HG02870 (cell line): ENCODE measurements around the gene TMEM266.
A peak's percentile ranks its signal among the peaks of the same experiment; 100 is the strongest.
"Not testable (repeated sequence)": the region's sequence is repeated elsewhere in the genome, so short reads cannot be mapped to it uniquely, and the experiment has no call there.

Source experiments
- ATAC-seq: cut with Tn5 transposase; IDR thresholded peaks from one replicate; pipeline ENCODE4 v1.9.1; 2021; ENCODE audit warnings: mild to moderate bottlenecking, moderate library complexity; ENCODE audit not compliant: unreplicated experiment

The TMEM266 gene, protein sequence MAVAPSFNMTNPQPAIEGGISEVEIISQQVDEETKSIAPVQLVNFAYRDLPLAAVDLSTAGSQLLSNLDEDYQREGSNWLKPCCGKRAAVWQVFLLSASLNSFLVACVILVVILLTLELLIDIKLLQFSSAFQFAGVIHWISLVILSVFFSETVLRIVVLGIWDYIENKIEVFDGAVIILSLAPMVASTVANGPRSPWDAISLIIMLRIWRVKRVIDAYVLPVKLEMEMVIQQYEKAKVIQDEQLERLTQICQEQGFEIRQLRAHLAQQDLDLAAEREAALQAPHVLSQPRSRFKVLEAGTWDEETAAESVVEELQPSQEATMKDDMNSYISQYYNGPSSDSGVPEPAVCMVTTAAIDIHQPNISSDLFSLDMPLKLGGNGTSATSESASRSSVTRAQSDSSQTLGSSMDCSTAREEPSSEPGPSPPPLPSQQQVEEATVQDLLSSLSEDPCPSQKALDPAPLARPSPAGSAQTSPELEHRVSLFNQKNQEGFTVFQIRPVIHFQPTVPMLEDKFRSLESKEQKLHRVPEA

DNA sequence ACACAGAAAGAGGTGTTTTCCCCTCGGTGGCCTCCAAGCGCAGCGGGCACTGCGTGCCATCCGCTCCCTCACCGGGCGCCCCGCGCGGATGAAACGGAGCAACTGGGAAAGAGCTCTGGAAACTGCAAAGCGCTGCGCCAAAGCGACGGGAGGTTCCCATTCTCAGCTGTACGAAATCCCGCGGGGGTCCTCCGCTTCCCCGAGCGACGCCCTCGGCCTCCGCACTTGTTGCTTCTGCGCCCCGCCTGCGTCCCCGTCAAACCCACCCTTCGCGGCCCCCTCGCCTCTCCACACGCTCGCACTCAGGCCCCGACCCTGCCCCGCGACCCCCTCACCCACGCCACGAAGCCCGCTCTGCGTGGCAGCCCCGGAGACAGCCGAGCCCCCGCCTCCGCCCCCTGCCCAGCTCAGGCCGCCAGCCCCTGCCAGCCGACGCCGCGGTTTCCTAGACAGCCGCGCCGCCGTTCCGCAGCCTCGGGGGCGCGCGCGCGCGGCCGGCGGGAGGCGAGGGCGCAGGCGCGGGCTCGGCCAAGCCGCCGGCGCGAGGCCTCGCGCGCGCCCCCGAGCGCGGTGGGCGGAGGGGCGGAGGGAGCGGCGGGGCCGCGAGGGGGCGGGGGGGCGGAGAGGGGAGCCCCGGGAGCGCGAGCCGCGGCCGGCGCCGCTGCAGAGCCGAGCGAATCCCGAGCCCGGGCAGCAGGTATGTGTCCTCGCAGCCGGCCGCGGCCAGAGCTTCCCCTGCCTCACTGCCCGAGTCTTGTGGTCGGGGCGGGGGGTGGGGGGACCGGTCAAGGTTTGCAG, at the start of gene TMEM266:
TMEM266 (plus strand) TSS at position 666 of the 798 bp plus-strand sequence. CDS start 74,279 bp downstream, outside the sequence.
- ATAC-seq = no peak

DNA sequence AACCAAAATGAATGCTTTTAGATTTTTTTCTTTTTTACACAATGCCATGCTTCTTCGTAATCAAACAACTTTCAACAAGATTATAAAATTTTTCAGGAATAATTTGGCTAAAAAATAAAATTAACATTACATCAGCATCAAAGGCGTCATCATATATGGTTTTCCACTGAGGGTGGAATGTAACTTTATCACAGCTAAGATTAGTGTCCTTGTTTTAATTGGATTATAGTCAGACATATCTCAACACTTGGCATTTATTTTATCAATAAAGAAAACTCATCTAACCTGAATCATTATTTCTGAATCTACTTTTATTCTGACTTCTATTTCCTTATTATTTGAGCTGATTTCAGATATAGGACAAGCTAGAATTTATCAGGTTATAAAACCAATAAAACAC, 49.2 kb upstream of the TMEM266 start:
- ATAC-seq = no peak

DNA sequence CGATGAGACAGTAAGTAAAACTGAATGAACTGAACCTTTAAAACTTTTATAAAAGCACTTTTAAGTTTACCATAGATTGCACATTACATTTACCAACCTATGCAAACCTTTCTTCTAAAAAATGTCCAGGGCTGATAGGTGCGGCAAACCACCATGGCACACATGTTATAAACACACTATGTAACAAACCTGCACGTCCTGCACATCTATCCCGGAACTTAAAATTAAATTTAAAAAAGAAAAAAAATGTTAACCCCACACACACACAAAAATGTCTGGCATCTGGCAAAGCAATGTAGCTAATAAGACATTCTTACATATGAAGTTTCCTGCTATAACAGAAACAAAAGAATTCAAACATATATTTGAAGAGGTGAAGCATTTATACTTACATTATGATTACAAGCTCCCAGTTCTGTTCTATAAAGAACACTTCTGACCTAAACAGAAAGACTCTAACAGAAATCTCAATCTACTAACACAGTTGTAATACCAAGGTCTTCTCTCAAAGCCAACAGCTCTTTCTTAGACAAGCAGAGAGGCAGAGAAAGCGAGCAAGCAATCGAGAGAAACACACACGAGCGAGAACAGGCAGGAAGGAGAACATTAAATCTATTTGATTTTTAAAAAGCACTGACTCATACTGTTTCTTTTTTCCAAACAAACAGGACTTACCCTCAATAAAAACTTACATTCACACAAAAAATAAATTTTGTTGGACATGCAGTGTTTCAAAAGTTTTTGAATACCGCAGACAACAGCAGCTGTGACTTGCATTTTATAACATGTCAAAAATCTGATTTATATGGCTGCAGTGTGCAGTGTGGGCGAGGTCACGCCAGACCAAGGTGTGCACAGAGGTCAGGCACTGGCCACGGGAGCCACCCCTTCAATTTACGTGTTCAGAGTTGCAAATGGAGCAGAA, 47.9 kb upstream of the TMEM266 start, which contains the start of gene NRG4:
NRG4 (minus strand) TSS at position 798 of the 925 bp plus-strand sequence. CDS start 1,194 bp downstream, outside the sequence.
- no peak for ATAC-seq

DNA sequence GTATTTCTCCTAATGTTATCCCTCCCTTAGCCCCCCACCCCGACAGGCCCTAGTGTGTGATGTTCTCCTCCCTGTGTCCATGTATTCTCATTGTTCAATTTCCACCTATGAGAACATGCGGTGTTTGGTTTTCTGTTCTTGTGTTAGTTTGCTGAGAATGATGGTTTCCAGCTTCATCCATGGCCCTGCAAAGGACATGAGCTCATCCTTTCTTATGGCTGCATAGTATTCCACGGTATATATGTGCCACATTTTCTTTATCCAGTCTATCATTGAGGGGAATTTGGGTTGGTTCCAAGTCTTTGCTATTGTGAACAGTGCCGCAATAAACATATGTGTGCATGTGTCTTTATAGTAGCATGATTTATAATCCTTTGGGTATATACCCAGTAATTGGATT, 46.3 kb upstream of the TMEM266 start:
- not testable (repeated sequence) for ATAC-seq

DNA sequence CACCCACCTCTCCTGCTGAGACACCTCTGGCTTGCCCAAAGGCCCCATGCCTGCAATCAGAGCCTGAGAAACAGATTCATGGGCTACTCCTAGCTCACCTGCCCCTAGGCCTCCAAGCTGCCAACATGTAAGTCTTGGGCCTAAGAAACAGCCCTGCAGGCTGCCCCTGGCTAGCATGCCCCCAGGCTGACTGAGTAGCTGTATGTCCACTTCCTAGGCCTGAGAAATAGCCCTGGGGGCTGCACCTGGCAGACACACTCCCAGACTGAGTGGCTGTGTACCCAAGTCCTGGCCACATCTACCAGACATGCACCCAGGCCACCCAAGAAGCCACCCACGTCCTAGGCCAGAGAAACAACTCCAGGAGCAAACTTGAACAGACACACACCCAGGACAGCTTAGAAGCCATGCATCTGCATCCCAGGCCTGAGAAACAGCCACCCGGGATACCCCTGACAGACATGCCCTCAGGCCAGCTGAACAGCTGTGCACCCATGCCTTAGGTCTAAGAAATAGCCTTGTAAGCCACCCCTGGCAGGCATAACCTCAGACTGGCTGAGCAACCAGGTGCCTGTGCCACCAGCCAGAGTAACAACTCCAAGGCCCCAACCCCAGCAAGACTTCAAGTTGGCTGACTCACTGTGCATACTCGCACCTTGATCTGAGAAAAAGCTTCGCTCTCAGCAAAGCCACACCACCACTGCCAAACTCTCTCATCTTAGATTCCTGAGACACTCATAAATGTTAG, 35.6 kb upstream of the TMEM266 start:
- no peak for ATAC-seq

DNA sequence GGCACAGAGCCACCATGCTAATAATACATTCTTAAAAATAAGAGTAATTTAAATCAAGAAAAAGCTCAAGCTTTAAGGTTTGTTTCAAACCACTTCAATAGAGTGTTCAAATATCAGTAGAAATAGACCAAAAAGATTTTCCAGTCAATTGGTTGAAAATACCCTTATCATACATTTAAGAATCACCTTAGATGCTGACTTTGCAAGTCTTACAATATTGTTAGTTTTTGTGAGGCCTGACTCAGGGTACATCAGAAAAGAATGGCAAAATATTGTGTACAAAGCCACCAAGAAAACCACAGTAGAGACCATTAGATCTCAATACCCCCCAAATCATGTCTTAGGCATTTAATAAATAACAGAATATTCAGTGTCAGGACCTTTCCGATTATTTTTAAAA, 27.7 kb upstream of the TMEM266 start:
- ATAC-seq = no peak

DNA sequence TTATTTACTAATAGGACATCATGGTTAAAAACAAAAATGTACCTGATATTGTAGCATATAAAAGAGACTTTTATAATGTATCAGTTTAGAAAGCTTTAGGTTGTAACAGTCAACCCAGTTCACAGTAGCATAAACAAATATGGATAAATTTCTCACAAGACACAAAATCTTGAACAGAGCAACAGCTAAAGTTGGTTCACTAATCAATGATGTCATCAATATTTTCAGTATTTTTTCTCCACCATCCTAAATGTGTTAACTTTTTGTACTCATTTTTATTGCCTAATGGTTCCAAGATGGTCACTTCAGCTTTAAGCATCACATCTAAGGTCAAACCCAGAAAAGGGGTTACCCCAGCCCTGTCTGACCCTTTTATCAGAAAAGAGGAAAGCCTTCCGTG, 26.3 kb upstream of the TMEM266 start:
- no peak for ATAC-seq

DNA sequence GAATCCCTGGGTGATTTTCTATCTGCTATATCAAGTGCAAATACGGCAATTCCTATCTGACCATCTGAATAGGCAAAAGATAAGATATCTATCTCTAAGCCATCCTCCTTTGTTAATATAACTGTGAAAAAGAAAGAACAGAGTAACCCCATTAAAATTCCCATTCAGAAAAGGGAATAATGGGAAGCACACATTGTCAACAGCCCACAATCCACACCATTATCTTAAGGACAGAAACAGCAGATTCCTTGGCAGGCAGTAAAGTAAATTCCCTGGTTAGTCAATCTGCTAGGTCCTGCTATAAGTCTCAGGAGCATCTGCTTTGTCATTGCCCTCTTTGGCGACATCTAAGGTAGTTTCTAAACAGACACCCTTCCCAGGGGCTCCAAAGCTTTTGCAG, 25.7 kb upstream of the TMEM266 start:
- no peak for ATAC-seq

DNA sequence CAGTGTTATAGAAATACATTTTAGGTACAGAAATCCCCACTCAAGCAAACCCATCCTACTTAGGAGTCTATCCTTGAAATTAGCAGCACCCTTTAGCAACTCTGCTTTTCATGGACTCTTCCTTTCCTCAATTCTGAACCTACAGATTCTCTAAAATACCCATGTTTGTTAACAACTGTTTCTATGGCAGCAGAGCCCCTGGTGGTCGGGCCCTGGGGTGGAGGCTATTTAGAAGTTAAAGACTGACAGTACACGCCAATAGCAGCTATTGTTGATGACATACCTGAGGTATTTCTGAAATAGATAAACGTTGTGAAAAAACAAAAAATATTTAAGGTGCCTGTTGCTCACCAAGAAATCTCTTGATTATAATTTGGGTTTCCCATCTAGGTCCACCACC, 24.2 kb upstream of the TMEM266 start:
- ATAC-seq = no peak

DNA sequence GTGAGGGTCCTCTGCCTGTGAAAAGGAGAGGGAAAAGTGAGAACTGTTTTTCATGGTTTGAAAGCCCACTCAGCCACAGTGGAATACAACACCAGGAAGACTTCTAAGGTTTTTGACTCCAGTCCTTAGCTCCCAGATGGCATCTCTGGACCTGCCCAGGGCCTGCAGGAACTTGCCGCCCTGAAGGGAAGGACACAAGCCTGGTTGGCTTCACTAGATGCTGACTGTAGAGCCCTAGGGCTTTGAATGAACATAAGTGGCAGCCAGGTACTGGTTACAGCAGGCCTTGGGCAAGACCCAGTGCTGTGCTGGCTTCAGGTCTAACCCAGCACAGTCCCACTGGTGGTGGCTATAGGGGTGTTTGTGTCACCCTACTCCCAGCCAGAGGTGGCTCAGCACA, 21.3 kb upstream of the TMEM266 start:
- ATAC-seq = no peak

DNA sequence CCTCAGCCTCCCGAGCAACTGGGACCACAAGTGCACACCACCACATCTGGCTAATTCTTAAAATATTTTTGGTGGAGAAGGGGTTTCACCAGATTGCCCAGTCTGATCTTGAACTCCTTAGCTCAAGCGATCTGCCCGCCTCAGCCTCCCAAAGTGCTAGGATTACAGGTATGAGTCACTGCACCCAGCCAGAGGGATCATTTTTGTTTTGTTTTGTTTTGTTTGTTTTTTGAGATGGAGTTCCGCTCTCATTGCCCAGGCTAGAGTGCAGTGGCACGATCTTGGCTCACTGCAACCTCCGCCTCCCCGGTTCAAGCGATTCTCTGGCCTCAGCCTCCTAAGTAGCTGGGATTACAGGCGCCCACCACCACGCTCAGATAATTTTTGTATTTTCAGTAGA, 5.6 kb upstream of the TMEM266 start:
- ATAC-seq = not testable (repeated sequence)

DNA sequence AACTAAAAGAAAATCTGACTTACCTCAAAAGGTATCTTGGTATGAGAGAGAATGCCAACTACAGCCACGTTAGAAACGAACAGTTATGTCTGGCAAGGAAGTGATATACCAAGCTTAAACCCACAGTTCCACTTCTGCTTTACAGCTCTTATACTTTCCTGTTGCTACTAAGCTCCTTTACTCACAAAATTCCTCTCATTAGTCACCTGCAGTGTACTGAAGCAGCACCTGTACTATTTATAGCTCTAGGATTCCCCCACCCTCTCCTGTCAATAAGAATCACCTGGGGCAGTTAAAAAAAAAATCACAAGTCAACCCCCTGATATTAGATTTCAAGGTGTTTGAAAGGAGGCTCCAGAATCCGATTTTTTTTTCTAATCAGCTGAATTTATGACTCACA, 2.9 kb upstream of the TMEM266 start:
- peak; percentile 49 for ATAC-seq

DNA sequence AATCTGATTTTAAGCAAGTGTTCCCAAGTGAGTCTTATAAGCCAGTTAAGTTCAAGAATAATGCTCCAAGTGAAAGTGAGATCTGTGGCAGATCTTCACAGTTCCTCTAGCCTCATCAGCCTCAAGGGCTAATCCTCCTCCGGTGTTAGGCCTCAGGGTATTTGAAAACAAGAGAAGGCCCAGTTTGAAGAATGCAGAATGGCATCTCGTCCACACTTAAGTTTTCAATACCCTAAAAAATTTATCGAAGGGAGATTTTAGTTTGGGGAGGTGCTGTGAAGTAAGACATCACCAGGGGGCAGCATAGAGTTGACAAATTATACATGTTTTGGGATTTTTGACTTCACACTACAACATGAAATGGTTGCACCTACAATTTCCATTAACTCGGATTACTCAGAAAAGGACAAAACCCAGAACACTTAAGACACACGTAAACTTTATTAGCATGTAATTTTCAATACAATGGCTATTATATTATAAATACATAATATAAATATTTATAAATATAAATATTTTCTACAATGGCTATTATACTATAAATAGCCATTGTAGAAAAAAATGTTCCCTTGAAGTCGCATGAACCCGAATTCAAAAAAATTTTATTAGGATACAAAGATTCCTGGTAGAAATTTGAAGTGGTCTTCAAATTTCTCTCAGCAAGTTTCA, 2.3 kb upstream of the TMEM266 start:
- ATAC-seq = peak; percentile 31

DNA sequence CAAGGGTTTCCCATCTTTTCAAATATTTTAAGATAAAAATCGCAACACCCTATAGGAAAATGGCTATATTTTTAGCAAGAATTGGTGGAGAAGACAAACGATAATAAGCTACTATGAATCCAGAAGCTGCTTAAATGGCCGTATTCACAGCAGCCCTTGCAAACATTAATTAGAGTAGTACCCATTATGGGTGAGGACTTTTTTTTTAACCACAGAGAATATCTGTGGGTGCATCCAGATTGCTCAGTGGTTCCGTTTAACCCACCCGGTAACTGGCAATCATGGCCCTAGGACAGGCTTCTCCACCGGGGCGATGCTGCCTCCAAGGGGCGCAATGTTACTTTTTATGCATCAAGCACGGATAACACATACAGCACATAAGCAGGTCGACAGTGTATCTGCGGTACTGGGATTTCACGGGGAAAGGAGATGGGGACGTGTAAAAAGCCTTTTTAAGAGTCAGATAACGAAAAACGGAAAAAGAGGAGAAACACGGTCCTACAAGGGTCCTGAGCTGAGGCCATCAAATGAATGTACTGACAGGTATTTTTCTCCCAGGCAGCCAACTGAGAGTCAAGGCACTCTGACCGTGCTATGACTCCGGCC, 968 bp upstream of the TMEM266 start:
- ATAC-seq = no peak

DNA sequence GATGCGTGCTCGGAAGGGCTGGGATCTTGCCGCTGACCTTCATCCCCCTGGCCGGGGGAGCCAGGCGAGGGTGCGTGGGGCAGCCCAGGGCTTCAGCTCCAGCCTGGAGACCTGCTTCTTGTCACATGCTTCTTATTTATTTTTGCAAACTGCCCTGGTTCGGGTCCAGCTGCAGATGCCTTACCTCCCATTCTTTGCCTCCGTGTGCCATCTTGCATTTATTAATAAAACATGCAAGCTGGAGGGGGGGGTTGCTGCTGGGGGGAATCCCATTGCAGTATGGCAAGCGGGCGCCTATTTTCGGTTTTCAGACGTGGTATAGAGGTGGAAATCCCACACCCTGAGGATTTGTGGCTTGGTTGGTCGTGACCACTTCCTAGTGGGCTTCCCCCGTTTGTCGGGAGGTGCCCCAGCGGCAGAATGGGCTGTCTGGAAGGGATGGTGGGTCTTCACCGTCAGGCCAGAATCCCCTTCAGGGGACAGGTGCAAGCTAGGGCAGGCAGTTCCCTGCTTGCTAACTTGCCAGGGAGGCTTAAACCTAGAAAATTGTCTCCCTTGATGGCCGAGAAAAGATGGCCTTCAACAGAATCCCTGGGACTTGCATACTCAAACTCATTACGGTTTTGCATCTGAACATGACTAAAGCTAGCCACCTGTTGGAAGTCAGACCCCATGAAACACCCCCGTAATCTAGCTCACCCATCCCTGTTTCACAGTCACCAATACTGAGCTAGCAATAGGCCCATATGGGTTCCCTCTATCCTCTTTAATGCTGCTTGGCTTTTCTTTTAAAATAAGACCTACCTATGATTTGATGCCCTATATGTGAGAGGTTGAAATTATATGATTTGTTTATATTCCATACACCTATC, 569 bp downstream of the TMEM266 start:
- ATAC-seq = no peak

DNA sequence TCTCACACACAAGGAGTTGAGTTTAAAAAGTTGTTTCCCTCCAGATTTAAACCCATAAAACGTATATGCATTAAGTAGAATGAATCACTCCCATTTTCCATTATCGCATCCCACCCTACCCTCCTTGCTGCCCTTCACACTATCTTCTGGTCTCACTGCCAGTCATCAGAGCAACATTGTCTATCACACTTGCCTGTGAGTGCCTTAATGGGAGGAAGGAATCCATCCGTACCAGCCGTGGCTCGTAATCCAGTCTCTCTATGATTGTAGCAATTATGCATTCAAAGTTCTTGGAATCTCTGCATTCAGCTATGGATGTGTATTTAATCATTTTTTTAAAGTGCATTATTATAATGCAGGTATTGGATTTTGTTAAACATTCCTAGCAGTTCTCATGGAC, 1.9 kb downstream of the TMEM266 start:
- ATAC-seq = no peak

DNA sequence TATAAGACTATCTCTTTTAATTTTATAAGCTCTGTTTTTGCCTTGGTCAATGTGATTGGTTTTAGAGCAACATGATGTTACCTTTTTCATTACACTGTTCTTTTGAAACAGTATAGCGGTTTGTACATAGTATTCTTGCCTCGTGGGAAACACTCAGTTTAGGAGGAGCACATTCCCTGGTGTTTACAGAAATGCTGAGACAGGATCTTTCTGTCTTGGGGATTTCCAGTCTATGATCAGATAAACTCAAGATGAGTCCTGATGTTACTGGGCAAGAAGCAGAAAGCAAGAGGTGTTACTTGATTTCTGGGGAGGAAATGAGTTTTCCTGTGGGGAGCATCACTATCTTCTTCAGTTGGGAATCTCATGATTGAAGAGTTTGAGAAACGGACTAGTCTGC, 2.5 kb downstream of the TMEM266 start:
- ATAC-seq = no peak

DNA sequence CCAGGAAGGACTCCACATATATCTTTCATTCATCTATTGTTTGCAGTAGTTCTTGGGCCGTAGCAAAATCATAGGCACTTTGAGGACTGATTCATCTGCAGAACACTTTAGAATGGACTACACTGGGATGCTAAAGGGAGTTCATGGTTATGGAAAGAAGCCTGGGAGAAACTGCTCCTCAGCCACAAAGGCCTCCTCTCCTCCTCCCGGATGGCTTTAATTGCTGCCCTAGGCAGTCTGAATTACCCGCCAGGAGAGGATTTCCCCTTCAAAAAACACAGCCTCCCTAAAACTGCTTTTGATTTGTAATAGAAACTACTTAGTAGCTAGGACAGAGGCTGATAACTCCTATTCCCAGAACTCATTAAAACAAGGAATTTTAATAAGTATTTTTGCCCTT, 4.6 kb downstream of the TMEM266 start:
- ATAC-seq = no peak
